ENCODE measurements around the gene ADH7. TPM values are rescaled to one million over a fixed set of nuclear protein-coding genes. Genes with fewer than 3 reads are reported as not detected.
"Not testable (repeated sequence)": the region's sequence is repeated elsewhere in the genome, so short reads cannot be mapped to it uniquely, and the experiment has no call there.

ADH7 gene
- total and polyA plus RNA-seq, 3 experiments from 2014 or later = not detected

GRCh38 chr4:99438405-99438780, 3.3 kb upstream of the ADH7 start:
- Mint-ChIP-seq H3K36me3 (no peaks in the 10 kb centered on the region), H3K9me3 (no peaks in the 10 kb centered on the region), H3K27ac (no peak overlapping the region), H3K4me1 (no peaks in the 10 kb centered on the region), H3K4me3 (no peak overlapping the region), H3K27me3 (peaks cover 9 to 13% of the 10 kb centered on the region in 2 donors)
- H3K27ac ChIP-seq (ENCODE audit: low read depth, low read length) = no peak overlapping the region
- DNase-seq = no peak
- H3K27me3 ChIP-seq (ENCODE audit: insufficient read depth, low read length, poor library complexity, severe bottlenecking) = no peaks in the 10 kb centered on the region
- H3K9me3 ChIP-seq (ENCODE audit: low read length) = no peaks in the 10 kb centered on the region
- CTCF ChIA-PET = no interaction called here
- H3K4me3 ChIP-seq (ENCODE audit: low read length) = no peak overlapping the region
- no peaks in the 10 kb centered on the region for H3K4me1 ChIP-seq (ENCODE audit: insufficient read depth, low read length)
- H3K36me3 ChIP-seq (ENCODE audit: insufficient read depth, low read length) = no peaks in the 10 kb centered on the region
- POLR2A ChIA-PET = no interaction called here

GRCh38 chr4:99437723-99438404, 2.7 kb upstream of the ADH7 start:
- Mint-ChIP-seq H3K27me3 (peaks cover 9 to 13% of the 10 kb centered on the region in 2 donors), H3K36me3 (no peaks in the 10 kb centered on the region), H3K9me3 (no peaks in the 10 kb centered on the region), H3K4me1 (no peaks in the 10 kb centered on the region), H3K4me3 (no peak overlapping the region), H3K27ac (no peak overlapping the region)
- Histone ChIP-seq H3K4me1 (ENCODE audit: insufficient read depth, low read length) (no peaks in the 10 kb centered on the region), H3K36me3 (ENCODE audit: insufficient read depth, low read length) (no peaks in the 10 kb centered on the region), H3K27ac (ENCODE audit: low read depth, low read length) (no peak overlapping the region), H3K27me3 (ENCODE audit: insufficient read depth, low read length, poor library complexity, severe bottlenecking) (no peaks in the 10 kb centered on the region), H3K4me3 (ENCODE audit: low read length) (no peak overlapping the region), H3K9me3 (ENCODE audit: low read length) (no peaks in the 10 kb centered on the region)
- no peak for DNase-seq
- ChIA-PET CTCF (no interaction called here), POLR2A (no interaction called here)

- no peak overlapping the region for H3K27ac ChIP-seq (ENCODE audit: low read depth, low read length)
- DNase-seq = no peak
- no peaks in the 10 kb centered on the region for H3K4me1 ChIP-seq (ENCODE audit: insufficient read depth, low read length)
- H3K4me1 Mint-ChIP-seq = no peaks in the 10 kb centered on the region
- no peak overlapping the region for H3K27ac Mint-ChIP-seq
- POLR2A ChIA-PET = no interaction called here
- no peak overlapping the region for H3K4me3 ChIP-seq (ENCODE audit: low read length)
- H3K36me3 ChIP-seq (ENCODE audit: insufficient read depth, low read length) = no peaks in the 10 kb centered on the region
- H3K27me3 ChIP-seq (ENCODE audit: insufficient read depth, low read length, poor library complexity, severe bottlenecking) = no peaks in the 10 kb centered on the region
- H3K27me3 Mint-ChIP-seq = peaks cover 9 to 13% of the 10 kb centered on the region in 2 donors
- H3K4me3 Mint-ChIP-seq = no peak overlapping the region
- CTCF ChIA-PET = no interaction called here
- no peaks in the 10 kb centered on the region for H3K9me3 ChIP-seq (ENCODE audit: low read length)
- no peaks in the 10 kb centered on the region for H3K9me3 Mint-ChIP-seq
- H3K36me3 Mint-ChIP-seq = no peaks in the 10 kb centered on the region
These were observed 2.0 kb upstream of the ADH7 start for GRCh38 chr4:99436976-99437722.

GRCh38 chr4:99436462-99436861, 1.3 kb upstream of the ADH7 start:
- peaks cover 10 to 15% of the 10 kb centered on the region in 2 donors for H3K27me3 Mint-ChIP-seq

GRCh38 chr4:99430106-99430505, 5.0 kb downstream of the ADH7 start:
- no peak overlapping the region for H3K27ac Mint-ChIP-seq
- H3K27ac ChIP-seq (ENCODE audit: low read depth, low read length) = no peak overlapping the region
- POLR2A ChIA-PET = no interaction called here

More at GRCh38 chr4:99436462-99436861, 1.3 kb upstream of the ADH7 start:
- no peaks in the 10 kb centered on the region for H3K4me1 ChIP-seq (ENCODE audit: insufficient read depth, low read length)
- H3K4me1 Mint-ChIP-seq = no peaks in the 10 kb centered on the region
- H3K4me3 ChIP-seq (ENCODE audit: low read length) = no peak overlapping the region
- no peaks in the 10 kb centered on the region for H3K9me3 ChIP-seq (ENCODE audit: low read length)
- H3K27me3 ChIP-seq (ENCODE audit: insufficient read depth, low read length, poor library complexity, severe bottlenecking) = no peaks in the 10 kb centered on the region
- no peak for DNase-seq
- no peaks in the 10 kb centered on the region for H3K36me3 ChIP-seq (ENCODE audit: insufficient read depth, low read length)
- no peak overlapping the region for H3K4me3 Mint-ChIP-seq
- H3K36me3 Mint-ChIP-seq = no peaks in the 10 kb centered on the region
- H3K27ac ChIP-seq (ENCODE audit: low read depth, low read length) = no peak overlapping the region
- H3K27ac Mint-ChIP-seq = no peak overlapping the region
- ChIA-PET CTCF (no interaction called here), POLR2A (no interaction called here)
- no peaks in the 10 kb centered on the region for H3K9me3 Mint-ChIP-seq

GRCh38 chr4:99417125-99417524, 18.0 kb downstream of the ADH7 start:
- CTCF ChIA-PET = no interaction called here
- H3K4me3 Mint-ChIP-seq = no peak overlapping the region
- no peaks in the 10 kb centered on the region for H3K4me1 ChIP-seq (ENCODE audit: insufficient read depth, low read length)

More at GRCh38 chr4:99430106-99430505, 5.0 kb downstream of the ADH7 start:
- H3K4me1 Mint-ChIP-seq = no peaks in the 10 kb centered on the region
- H3K4me1 ChIP-seq (ENCODE audit: insufficient read depth, low read length) = no peaks in the 10 kb centered on the region
- H3K9me3 Mint-ChIP-seq = peaks cover 0 to 2% (median 0%) of the 10 kb centered on the region in 5 donors
- H3K4me3 ChIP-seq (ENCODE audit: low read length) = no peak overlapping the region
- H3K9me3 ChIP-seq (ENCODE audit: low read length) = no peaks in the 10 kb centered on the region
- DNase-seq = no peak
- peaks cover 9 to 25% of the 10 kb centered on the region in 2 donors for H3K27me3 Mint-ChIP-seq
- H3K27me3 ChIP-seq (ENCODE audit: insufficient read depth, low read length, poor library complexity, severe bottlenecking) = no peaks in the 10 kb centered on the region
- H3K36me3 ChIP-seq (ENCODE audit: insufficient read depth, low read length) = no peaks in the 10 kb centered on the region
- H3K4me3 Mint-ChIP-seq = no peak overlapping the region
- H3K36me3 Mint-ChIP-seq = no peaks in the 10 kb centered on the region
- CTCF ChIA-PET = no interaction called here

GRCh38 chr4:99415762-99416161, 19.4 kb downstream of the ADH7 start:
- H3K9me3 ChIP-seq (ENCODE audit: low read length); H3K4me3 Mint-ChIP-seq; H3K27me3 ChIP-seq (ENCODE audit: insufficient read depth, low read length, poor library complexity, severe bottlenecking); H3K4me1 Mint-ChIP-seq; H3K4me1 ChIP-seq (ENCODE audit: insufficient read depth, low read length); H3K27ac ChIP-seq (ENCODE audit: low read depth, low read length); H3K36me3 Mint-ChIP-seq; POLR2A ChIA-PET; H3K36me3 ChIP-seq (ENCODE audit: insufficient read depth, low read length); H3K9me3 Mint-ChIP-seq; DNase-seq; H3K4me3 ChIP-seq (ENCODE audit: low read length); H3K27ac Mint-ChIP-seq; CTCF ChIA-PET; H3K27me3 Mint-ChIP-seq: not testable (repeated sequence)

More at GRCh38 chr4:99417125-99417524, 18.0 kb downstream of the ADH7 start:
- Histone ChIP-seq H3K4me3 (ENCODE audit: low read length) (no peak overlapping the region), H3K36me3 (ENCODE audit: insufficient read depth, low read length) (no peaks in the 10 kb centered on the region), H3K9me3 (ENCODE audit: low read length) (no peaks in the 10 kb centered on the region), H3K27me3 (ENCODE audit: insufficient read depth, low read length, poor library complexity, severe bottlenecking) (no peaks in the 10 kb centered on the region), H3K27ac (ENCODE audit: low read depth, low read length) (no peak overlapping the region)
- Mint-ChIP-seq H3K27ac (no peak overlapping the region), H3K9me3 (peaks cover 0 to 9% (median 5%) of the 10 kb centered on the region in 5 donors), H3K4me1 (no peaks in the 10 kb centered on the region), H3K27me3 (peaks cover 6 to 17% of the 10 kb centered on the region in 2 donors), H3K36me3 (no peaks in the 10 kb centered on the region)
- POLR2A ChIA-PET = no interaction called here
- no peak for DNase-seq

- H3K4me3 Mint-ChIP-seq; H3K9me3 ChIP-seq (ENCODE audit: low read length); H3K27me3 ChIP-seq (ENCODE audit: insufficient read depth, low read length, poor library complexity, severe bottlenecking); POLR2A ChIA-PET; H3K4me1 Mint-ChIP-seq; H3K27me3 Mint-ChIP-seq; H3K4me3 ChIP-seq (ENCODE audit: low read length); H3K36me3 Mint-ChIP-seq; H3K36me3 ChIP-seq (ENCODE audit: insufficient read depth, low read length); DNase-seq; H3K9me3 Mint-ChIP-seq; H3K27ac ChIP-seq (ENCODE audit: low read depth, low read length); H3K27ac Mint-ChIP-seq; CTCF ChIA-PET; H3K4me1 ChIP-seq (ENCODE audit: insufficient read depth, low read length): not testable (repeated sequence)
These were observed 20.2 kb downstream of the ADH7 start for GRCh38 chr4:99414902-99415301.

Data from CD8-positive, alpha-beta memory T cell (primary cell).